Activated CD4-positive, CD25-positive, alpha-beta regulatory T cell treated with anti-CD3 and anti-CD28 coated beads, Interleukin-2, amount 50 U/mL, for 16 hours (primary cell): ENCODE measurements around the gene UBAP1.
"Not testable (repeated sequence)": the region's sequence is repeated elsewhere in the genome, so short reads cannot be mapped to it uniquely, and the experiment has no call there.

Experiments
- DNase-seq: peaks from one replicate; pipeline ENCODE4 v3.0.0-alpha.2; 2020; ENCODE audit warnings: low read depth, low spot score

UBAP1 gene

DNA sequence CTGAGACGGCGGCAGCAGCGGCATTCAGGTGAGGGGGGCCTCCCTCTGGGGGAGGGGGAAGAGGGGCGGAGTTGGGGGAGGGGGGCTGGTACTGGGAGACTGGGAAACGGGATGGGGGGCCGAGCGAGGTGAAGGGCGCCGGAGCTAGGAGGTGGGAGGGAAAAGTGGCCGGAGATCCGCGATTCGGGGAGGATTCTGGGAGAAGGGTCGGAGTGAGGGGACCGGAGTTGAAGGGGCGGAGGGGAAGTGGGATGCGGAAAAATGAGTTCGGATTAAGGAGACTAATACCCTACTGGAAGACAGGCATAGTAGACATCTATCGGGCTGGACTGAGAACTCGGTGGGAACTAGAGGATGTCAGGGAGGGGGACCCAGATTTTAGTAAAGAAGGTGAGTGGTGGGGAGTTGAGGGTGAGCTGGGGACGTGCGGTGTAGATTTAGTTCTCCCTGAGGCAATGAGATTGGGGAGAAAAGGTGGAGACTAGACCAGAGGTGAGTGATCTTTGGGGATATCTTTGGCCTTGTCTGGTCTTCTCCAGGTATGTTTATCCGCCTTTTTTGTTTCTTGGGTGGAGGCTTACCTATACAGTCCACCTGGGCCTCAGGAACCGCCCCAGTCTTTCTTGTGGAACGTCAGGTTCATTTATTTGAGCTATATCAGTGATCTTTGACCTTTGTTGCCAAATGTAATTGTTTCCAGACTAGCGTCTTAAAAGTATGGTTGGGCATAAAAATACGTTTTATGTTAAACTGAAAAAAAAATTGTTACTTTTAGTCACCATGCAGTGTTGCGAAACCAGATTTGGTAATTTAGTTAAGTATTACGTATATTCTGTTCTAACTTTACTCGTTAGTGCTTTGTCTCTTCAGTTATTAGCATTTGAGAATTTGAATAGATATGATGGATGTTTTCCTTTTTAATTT, 632 bp downstream of the UBAP1 start:
- no peak for DNase-seq

- no peak for DNase-seq
Measured at GRCh38 chr9:34185778-34186551, 7.1 kb downstream of the UBAP1 start.

DNA sequence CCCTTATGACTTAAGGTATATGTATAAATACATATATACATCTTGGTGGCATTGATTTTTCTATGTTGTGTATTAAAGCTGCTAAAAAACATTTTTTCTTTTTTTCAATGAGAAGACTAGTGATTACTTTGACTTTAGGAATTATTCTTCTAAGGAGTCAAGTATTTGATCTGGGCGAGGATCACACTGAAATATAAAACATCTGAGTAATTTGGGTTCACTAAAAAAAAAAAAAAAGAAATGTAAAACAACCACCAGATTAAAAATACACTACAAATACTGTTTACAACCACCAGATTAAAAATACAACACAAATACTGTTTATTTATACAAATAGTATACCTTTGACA, 9.0 kb downstream of the UBAP1 start:
- DNase-seq = no peak

DNA sequence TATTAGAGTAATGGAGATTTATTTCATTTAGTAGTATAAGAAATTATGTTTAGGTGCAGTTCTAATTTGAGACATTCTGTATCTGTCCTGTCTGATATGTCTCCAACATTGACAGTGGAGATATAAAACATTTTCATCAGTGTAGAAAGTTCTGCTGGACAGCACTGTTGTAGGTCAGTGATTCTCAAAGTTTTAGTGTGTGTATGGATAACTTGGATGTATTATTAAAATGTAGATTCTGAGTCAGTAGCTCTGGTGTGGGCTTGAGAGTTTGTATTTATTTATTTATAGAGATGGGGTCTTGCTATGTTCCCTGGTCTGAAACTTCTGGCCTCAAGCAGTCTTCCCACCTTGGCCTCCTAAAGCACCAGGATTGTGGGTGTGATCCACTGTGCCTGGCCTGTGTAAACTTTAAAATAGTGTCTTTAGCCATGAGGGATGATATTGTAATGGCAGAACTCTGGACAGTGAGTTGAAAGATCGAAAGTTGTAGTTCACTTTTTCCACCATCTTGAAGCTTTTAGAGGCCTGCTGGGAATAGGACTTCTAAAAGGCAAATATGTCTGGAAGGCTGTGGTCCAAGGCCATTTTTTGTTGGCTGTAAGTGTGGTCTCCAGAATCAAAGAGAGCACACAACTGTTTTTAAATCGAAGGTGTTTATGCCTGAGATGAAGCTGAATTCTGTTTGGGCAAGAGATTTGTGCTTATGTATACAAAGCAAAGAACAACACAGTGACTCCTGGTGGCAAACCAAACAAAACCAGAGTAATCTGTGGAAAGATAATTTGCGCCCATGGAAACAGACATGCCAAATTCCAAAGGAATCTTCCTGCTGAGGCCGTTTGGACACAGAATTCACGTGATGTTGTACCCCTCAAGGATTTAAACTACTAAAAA, 12.4 kb downstream of the UBAP1 start:
- DNase-seq = no peak

GRCh38 chr9:34195143-34195542, 16.3 kb downstream of the UBAP1 start:
- no peak for DNase-seq

GRCh38 chr9:34197286-34197685, 18.4 kb downstream of the UBAP1 start:
- not testable (repeated sequence) for DNase-seq

- no peak for DNase-seq
Measured at GRCh38 chr9:34197756-34198711, 19.2 kb downstream of the UBAP1 start.

- no peak for DNase-seq
Measured at GRCh38 chr9:34200092-34200491, 21.2 kb downstream of the UBAP1 start.

DNA sequence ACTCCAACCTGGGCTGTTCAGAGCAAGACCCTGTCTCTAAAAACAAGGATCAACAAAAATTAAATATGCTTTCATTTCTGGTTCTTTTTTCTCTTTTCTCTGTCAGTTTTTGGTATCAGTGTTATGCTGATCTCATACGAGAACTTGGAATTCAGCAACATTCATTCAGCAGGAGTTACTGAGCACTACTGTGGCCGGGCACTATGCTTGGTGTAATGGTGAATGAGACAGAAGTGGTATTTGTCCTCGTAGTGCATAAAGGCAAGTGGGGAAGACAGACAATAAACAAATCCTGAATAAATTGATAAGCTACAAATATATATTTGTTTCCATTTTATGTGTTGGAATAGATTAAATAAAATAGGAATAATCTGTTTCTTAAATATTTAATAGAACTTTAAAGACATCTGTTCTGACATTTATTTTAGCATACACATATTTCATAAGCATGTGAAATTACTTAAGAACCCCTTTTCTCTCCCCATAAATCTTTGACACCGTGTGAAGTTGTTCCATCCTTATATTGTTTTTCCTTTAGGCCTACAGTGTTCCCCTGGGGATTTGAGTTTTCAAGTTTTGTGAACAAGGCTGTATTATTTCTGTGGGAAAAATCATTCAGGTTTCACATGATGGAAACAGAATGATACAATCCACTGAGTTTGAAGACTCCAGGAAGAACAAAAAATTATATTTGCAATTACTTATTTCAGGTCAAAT, 24.6 kb downstream of the UBAP1 start:
- no peak for DNase-seq

GRCh38 chr9:34203992-34204635, 25.3 kb downstream of the UBAP1 start:
- DNase-seq = no peak

GRCh38 chr9:34205102-34205501, 26.3 kb downstream of the UBAP1 start:
- no peak for DNase-seq

DNA sequence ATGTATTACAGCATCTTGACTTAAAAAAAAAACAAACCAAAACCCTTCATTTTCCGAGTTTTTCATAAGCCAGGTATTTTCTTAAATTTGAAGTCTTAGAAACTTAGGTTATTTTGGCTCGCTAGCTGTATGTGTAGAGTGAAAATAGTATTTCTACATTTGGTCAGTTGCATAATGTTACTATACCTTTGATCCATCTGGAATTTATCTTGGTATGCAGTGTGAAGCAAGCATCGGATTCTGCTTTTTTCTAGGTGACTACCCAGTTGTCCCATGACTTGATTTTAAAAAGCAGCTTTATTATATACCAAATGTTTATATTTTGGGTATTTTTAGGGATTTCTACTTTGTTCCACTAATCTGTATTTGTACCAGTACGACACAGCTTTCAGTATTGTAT, 27.7 kb downstream of the UBAP1 start:
- no peak for DNase-seq

GRCh38 chr9:34211395-34211794, 32.6 kb downstream of the UBAP1 start:
- no peak for DNase-seq

DNA sequence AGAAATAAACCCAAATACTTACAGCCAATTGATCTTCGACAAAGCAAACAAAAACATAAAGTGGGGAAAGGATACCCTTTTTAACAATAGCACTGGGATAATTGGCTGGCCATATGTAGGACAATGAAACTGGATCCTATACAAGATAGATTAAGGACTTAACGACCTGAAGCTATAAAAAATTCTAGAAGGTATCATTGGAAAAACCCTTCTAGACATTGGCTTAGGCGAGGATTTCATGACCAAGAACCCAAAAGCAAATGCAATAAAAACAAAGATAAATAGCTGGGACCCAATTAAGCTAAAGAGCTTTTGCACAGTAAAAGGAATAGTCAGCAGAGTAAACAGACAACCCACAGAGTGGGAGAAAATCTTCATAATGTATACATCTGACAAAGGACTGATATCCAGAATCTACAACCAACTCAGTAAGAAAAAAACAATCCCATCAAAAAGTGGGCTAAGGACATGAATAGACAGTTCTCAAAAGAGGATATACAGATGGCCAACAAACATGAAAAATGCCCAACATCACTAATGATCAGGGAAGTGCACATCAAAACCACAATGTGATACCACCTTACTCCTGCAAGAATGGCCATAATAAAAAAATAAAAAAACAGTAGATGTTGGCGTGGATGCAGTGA, 35.6 kb downstream of the UBAP1 start:
- not testable (repeated sequence) for DNase-seq

DNA sequence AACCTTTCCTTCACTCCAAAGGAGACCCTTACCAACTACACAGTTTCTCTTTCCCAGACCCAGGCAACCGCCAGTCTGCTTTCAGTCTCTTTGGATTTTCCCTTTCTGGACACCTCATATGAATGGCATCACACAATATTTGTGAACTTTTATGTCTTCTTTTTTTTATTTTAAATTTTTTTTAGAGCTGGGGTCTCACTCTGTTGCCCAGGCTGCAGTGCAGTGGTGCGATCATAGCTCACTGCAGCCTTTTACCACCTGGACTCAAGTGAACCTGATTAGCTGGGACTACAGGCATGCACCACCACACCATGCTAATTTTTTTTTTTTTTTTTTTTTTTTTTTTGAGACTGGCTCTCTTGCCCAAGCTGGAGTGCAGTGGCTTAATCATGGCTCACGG, 37.5 kb downstream of the UBAP1 start:
- DNase-seq = no peak

DNA sequence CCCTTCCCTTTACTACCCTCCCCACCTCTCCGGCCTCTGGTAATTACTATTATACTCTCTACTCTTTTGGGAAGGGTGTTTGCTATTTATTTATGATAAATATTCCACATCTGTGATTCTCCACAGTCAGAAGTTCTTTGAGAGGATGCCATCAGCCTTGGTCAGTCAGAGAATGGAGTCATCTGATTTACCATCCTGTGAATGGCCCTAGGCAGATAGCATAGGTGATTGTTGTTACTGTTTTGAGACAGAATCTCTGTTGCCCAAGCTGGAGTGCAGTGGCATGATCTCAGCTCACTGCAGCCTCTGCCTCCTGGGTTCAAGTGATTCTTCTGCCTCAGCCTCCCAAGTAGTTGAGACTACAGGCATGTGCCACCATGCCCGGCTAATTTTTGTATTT, 38.2 kb downstream of the UBAP1 start:
- DNase-seq = not testable (repeated sequence)

DNA sequence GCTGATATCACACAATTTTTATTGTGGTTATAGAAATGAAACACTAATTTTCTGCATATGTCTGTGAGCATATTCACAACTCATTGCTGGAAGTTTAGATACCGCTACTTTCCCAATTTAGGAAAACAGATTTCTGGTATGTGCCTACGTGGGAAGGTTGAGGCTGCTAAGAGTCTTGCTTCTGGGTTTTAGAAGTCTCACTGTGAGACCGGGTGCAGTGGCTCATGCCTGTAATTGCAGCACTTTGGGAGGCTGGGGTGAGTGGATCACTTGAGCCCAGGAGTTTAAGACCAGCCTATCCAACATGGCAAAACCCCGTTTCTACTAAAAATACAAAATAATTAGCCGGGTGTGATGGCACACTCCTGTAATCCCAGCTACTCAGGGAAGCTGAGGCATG, 39.6 kb downstream of the UBAP1 start:
- no peak for DNase-seq

DNA sequence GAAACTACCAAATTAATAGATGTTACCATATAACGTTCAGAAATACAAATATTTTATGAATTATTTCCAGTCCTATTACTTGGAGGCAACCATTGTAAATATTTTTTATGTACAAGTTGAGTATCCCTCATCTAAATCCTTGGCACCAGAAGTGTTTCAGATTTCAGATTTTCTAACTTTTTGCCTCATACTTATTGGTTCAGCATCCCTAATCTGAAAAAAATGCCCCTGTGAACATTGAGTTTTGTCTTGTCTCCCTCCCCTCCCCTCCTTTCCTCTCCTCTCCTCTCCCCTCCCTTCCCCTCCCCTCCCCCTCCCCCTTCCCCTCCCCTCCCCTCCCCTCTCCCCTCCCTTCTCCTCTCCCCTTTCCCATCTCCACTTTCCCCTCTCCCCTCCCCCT, 40.6 kb downstream of the UBAP1 start:
- no peak for DNase-seq

DNA sequence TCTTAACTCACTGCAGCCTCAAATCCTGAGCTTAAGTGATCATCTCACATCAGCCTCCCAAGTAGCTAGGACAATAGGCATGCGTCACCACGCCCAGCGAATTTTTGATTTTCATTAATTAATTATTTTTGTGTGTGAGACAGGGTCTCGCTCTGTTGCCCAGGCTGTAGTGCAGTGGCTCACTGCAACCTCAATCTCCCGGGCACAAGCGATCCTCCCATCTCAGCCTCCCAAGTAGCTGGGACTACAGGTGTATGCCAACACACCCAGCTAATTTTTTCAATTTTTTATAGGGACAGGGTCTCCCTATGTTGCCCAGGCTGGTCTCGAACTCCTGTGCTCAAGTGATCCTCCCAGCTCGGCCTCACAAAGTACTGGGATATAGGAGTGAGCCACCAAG, 41.4 kb downstream of the UBAP1 start:
- no peak for DNase-seq
